Measurements from ENCODE around the gene ILDR1. TPM values are rescaled to one million over a fixed set of nuclear protein-coding genes. Genes with fewer than 3 reads are reported as not detected.

ILDR1 gene
- polyA plus RNA-seq, 1 donor from 2014 or later: not detected

DNA sequence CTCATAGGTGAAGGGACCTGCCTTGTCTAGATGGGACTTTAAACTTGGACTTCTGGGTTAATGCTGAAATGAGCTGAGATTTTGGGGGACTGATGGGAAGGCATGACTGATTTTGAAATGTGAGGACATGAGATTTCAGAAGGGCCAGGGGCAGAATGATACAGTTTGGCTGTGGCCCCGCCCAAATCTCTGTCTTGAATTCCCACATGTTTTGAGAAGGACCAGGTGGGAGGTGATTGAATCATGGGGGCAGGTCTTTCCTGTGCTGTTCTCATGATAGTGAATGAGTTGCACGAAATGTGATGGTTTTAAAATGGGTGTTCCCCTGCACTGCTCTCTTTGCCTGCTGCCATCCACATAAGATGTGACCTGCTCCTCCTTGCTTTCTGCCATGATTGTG, 42.8 kb downstream of the ILDR1 start:
- Histone ChIP-seq H3K9me2 (ENCODE audit: insufficient read depth, low read length) (no peaks in the 10 kb centered on the region), H3K4me3 (ENCODE audit: low read length) (no peak overlapping the region)
- TF ChIP-seq, protein P1, sequence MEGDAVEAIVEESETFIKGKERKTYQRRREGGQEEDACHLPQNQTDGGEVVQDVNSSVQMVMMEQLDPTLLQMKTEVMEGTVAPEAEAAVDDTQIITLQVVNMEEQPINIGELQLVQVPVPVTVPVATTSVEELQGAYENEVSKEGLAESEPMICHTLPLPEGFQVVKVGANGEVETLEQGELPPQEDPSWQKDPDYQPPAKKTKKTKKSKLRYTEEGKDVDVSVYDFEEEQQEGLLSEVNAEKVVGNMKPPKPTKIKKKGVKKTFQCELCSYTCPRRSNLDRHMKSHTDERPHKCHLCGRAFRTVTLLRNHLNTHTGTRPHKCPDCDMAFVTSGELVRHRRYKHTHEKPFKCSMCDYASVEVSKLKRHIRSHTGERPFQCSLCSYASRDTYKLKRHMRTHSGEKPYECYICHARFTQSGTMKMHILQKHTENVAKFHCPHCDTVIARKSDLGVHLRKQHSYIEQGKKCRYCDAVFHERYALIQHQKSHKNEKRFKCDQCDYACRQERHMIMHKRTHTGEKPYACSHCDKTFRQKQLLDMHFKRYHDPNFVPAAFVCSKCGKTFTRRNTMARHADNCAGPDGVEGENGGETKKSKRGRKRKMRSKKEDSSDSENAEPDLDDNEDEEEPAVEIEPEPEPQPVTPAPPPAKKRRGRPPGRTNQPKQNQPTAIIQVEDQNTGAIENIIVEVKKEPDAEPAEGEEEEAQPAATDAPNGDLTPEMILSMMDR (IDR thresholded peaks at IDR 0.05; ENCODE audit: poor library complexity, severe bottlenecking): no peak
- no peak for TF ChIP-seq EZH2 (IDR thresholded peaks at IDR 0.05; ENCODE audit: borderline replicate concordance, insufficient read depth, low read length, poor library complexity, severe bottlenecking)
- TF ChIP-seq EP300 (conservative IDR thresholded peaks at IDR 0.05; ENCODE audit: poor library complexity, severe bottlenecking): no peak
- TF ChIP-seq MXI1 (conservative IDR thresholded peaks at IDR 0.05; ENCODE audit: poor library complexity, severe bottlenecking): no peak
- TF ChIP-seq POLR2AphosphoS5 (IDR thresholded peaks at IDR 0.05): no peak
- TF ChIP-seq, protein P2, sequence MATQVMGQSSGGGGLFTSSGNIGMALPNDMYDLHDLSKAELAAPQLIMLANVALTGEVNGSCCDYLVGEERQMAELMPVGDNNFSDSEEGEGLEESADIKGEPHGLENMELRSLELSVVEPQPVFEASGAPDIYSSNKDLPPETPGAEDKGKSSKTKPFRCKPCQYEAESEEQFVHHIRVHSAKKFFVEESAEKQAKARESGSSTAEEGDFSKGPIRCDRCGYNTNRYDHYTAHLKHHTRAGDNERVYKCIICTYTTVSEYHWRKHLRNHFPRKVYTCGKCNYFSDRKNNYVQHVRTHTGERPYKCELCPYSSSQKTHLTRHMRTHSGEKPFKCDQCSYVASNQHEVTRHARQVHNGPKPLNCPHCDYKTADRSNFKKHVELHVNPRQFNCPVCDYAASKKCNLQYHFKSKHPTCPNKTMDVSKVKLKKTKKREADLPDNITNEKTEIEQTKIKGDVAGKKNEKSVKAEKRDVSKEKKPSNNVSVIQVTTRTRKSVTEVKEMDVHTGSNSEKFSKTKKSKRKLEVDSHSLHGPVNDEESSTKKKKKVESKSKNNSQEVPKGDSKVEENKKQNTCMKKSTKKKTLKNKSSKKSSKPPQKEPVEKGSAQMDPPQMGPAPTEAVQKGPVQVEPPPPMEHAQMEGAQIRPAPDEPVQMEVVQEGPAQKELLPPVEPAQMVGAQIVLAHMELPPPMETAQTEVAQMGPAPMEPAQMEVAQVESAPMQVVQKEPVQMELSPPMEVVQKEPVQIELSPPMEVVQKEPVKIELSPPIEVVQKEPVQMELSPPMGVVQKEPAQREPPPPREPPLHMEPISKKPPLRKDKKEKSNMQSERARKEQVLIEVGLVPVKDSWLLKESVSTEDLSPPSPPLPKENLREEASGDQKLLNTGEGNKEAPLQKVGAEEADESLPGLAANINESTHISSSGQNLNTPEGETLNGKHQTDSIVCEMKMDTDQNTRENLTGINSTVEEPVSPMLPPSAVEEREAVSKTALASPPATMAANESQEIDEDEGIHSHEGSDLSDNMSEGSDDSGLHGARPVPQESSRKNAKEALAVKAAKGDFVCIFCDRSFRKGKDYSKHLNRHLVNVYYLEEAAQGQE (IDR thresholded peaks at IDR 0.05; ENCODE audit: borderline replicate concordance): no peak
- TF ChIP-seq RAD21 (conservative IDR thresholded peaks at IDR 0.05): no peak
- no peak for TF ChIP-seq SMC3 (conservative IDR thresholded peaks at IDR 0.05; ENCODE audit: poor library complexity)
- TF ChIP-seq TAF1 (IDR thresholded peaks at IDR 0.05; ENCODE audit: low read depth): no peak

DNA sequence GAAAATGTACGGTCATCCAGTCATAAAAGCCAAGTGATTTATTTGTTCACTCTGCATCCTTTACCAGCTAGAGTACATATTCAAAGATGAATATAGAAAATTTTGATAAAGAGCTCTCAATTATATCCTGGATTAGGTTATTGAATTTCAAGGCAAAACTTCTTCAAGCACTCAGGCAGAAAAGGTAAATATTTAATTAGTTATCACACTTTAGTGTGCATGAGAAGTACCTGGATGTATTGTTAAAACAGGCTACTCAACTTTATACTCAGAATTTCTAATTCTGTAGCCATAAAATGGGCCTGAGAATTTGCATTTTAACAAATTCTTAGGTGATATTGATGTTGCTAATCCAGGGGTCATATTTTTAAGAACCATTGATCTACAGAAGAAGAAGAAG, 45.3 kb downstream of the ILDR1 start:
- Histone ChIP-seq H3K9me2 (ENCODE audit: insufficient read depth, low read length) (no peaks in the 10 kb centered on the region), H2AFZ (ENCODE audit: low read depth, low read length) (no peak overlapping the region), H3K4me3 (ENCODE audit: low read length) (no peak overlapping the region)

More for the DNA sequence above, 42.8 kb downstream of the ILDR1 start:
- Histone ChIP-seq H3K4me2 (ENCODE audit: low read length) (no peak overlapping the region), H2AFZ (ENCODE audit: low read depth, low read length) (no peak overlapping the region), H4K20me1 (ENCODE audit: insufficient read depth) (no peaks in the 10 kb centered on the region), H3K9me3 (ENCODE audit: low read length) (no peaks in the 10 kb centered on the region), H3F3A (ENCODE audit: insufficient read depth, low read length, poor library complexity, severe bottlenecking) (no peaks in the 10 kb centered on the region), H3K9ac (ENCODE audit: low read length) (no peak overlapping the region), H3K27ac (ENCODE audit: low read length) (no peak overlapping the region), H3K27me3 (ENCODE audit: insufficient read depth, low read depth, low read length) (no peaks in the 10 kb centered on the region), H3K36me3 (ENCODE audit: insufficient read depth, low read length) (no peaks in the 10 kb centered on the region), H3K79me2 (replicated peaks; ENCODE audit: insufficient read depth, low read length) (no peaks in the 10 kb centered on the region)

More for the DNA sequence above, 45.3 kb downstream of the ILDR1 start:
- Histone ChIP-seq H3K9ac (ENCODE audit: low read length) (no peak overlapping the region), H3F3A (ENCODE audit: insufficient read depth, low read length, poor library complexity, severe bottlenecking) (no peaks in the 10 kb centered on the region), H3K9me3 (ENCODE audit: low read length) (no peaks in the 10 kb centered on the region), H4K20me1 (ENCODE audit: insufficient read depth) (no peaks in the 10 kb centered on the region), H3K27me3 (ENCODE audit: insufficient read depth, low read depth, low read length) (no peaks in the 10 kb centered on the region), H3K27ac (ENCODE audit: low read length) (no peak overlapping the region), H3K79me2 (replicated peaks; ENCODE audit: insufficient read depth, low read length) (no peaks in the 10 kb centered on the region), H3K4me2 (ENCODE audit: low read length) (no peak overlapping the region), H3K36me3 (ENCODE audit: insufficient read depth, low read length) (no peaks in the 10 kb centered on the region)
- no peak for TF ChIP-seq MXI1 (conservative IDR thresholded peaks at IDR 0.05; ENCODE audit: poor library complexity, severe bottlenecking)
- TF ChIP-seq EP300 (conservative IDR thresholded peaks at IDR 0.05; ENCODE audit: poor library complexity, severe bottlenecking): no peak
- TF ChIP-seq EZH2 (IDR thresholded peaks at IDR 0.05; ENCODE audit: borderline replicate concordance, insufficient read depth, low read length, poor library complexity, severe bottlenecking): no peak
- TF ChIP-seq TAF1 (IDR thresholded peaks at IDR 0.05; ENCODE audit: low read depth): no peak
- TF ChIP-seq SMC3 (conservative IDR thresholded peaks at IDR 0.05; ENCODE audit: poor library complexity): no peak
- TF ChIP-seq, protein P1 (IDR thresholded peaks at IDR 0.05; ENCODE audit: poor library complexity, severe bottlenecking): no peak
- TF ChIP-seq, protein P2 (IDR thresholded peaks at IDR 0.05; ENCODE audit: borderline replicate concordance): no peak
- no peak for TF ChIP-seq RAD21 (conservative IDR thresholded peaks at IDR 0.05)
- no peak for TF ChIP-seq POLR2AphosphoS5 (IDR thresholded peaks at IDR 0.05)

All from neural cell (in vitro differentiated cells).